HG02970 (cell line): ENCODE data around the gene KNOP1.

ENCODE experiments used
- ATAC-seq: cut with Tn5 transposase; IDR thresholded peaks from one replicate; pipeline ENCODE4 v1.9.1; 2021; ENCODE audit warnings: mild to moderate bottlenecking, moderate library complexity, moderate number of reproducible peaks; ENCODE audit not compliant: unreplicated experiment, low FRiP score

KNOP1 gene

DNA sequence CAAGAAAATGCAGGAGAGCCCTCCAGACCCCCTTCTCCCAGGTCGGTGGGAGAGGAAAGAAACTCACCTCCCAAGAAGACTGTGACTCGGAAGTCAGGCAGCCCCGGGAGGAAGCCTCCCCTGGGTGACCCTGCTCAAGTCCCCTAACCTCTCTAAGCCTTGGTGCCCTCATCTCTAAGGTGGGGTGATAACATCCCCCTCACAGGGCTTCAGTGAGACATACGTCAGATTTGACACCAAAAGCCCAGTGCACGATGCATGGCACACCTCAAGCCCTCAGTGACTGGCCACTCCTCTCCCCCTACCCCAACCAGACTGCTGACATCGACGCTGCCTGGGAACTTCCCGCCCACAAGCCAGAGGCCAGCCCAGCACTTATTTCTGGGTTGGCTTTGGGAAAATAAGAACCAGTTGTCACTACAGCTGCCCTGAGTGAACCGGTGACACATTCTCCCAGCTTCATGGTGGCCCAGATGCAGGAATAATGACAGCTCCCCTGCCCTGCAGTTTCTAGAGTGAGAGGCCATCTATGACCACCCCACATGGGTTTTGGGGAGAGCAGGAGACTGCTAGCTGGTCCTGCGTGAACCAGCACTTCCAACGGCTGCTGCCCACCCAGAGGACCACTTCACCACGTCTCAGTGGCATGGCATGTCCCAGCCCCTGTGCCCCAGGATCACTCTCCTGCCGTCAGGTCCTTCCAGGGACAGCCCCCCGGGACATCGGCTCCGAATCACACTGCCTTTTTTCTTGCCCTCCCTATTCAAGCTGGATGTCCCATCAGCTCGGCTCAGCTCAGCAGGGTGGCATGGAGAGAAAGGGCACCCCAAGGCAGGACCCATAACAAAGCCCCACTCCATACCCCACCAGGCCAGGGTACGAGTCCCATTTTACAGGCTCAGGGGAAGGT lies 9.5 kb downstream of the KNOP1 start:
- no peak for ATAC-seq

DNA sequence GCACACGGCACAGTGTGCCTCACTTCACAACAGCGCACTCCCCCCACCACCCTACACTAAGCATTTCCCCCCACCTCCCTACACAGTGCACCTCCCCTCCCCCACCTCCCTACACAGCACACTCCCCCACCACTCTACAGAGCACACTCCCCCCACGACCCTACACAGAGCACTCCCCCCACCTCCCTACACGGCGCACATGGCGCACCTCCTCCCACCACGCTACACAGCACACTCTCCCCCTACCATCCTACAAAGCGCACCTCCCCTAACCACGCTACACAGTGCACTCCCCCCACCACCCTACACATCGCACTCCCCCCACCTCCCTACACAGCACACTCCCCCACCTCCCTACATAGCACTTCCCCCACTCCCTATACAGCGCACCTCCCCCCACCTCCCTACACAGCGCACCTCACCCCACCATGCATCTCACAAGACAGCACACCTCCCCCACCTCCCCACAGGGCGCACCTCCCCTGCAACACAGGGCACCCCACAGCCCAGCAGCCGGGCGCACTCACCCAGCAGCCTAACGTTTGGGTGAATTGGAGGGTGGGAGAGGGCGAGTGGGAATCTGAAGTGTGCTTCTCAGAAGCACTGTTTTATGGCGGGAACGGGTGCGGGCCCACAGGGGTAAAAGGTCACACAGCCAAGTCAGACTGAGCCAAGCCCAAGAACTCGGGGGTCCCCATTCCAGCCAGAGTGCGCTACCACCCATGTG lies 10.3 kb downstream of the KNOP1 start:
- ATAC-seq, result no peak

DNA sequence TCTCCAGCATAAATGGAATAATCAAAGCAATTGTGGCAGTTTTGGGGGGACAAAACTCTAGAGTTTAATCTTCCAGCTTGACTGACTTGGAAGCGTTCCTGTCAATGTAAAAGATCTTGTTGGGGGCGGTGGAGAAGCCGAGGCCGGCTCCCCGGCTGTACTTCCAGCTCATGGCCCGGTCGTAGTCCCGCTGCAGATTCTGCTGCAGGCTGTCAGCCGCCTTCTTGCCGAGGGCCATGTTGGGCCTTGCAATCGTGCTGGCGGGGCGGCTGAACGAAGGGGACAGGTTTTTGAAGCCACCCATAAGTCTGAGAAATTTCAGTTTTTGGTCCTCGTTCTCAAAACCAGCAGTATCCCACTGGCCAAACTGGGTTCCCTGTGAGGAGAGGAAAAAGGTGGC lies 11.2 kb downstream of the KNOP1 start:
- ATAC-seq, result no peak

DNA sequence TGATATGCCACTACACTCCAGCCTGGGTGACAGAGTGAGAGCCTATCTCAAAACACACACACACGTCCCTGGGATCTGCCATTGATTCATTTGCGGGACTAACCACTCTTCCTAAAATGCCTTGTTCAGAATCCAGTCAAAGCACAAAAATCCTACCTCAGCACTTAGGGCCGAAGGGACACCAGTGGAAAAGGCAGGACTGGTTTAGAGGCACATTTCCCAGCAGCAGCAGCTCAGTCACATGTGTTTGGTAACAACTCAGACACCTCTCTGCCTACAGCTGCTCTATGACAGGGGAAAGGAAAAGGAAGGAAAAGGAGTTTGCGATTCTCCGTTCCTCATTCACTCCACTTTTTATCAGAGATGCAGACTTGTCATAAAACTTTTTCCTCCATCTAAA lies 12.2 kb downstream of the KNOP1 start:
- ATAC-seq, result no peak

DNA sequence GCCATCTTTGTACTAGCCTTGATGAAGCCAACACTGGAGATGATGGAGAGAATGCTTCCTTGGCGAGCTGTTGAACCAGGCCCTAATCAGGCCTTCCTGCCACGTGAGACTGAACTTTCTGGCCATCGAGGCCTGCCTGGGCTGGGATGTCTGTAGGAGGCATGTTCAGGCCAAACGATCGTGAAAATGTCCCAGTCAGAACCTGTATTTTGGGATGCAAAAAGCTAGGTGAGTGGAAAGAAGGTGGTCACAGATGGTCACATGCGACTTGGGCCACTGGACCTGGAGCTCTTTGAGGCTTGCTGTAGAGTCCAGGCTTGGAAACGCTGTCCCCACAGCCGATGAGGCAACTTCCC lies 12.9 kb downstream of the KNOP1 start:
- ATAC-seq, result no peak

DNA sequence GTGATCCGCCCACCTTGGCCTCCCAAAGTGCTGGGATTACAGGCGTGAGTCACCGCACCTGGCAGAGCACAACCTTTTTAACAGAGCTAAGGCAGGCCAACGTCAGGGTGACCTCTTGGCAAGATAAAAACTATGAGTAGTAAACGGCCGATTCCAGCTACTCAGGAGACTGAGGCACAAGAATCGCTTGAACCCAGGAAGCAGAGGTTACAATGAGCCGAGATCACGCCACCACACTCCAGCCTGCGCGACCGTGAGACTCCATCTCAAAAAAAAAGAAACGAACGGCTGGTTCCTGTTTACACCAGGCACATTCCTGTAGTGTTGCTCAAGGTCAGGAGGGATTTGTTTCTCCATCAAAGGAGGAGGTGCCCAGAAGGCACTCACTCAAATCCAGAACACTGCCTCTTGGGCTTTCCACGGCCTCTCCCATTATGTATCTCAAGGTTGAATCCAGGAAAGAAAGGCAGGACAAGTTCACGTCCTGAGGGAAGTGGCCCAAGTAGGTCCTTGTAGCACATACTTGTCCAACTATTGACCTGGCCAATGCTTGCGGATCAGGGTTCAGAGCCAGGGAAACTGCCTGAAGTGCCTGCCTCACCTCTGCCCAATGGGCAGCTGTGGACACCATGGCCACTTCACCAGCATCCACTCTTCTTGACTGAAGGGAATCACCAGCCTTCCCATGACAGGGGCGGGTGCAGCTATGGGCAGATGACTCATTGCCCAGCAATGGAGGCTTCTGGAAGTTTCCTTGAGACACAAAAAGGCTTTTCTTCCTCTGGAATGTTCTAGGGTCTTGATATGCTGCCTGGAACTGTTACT lies 13.5 kb downstream of the KNOP1 start:
- ATAC-seq, result no peak

DNA sequence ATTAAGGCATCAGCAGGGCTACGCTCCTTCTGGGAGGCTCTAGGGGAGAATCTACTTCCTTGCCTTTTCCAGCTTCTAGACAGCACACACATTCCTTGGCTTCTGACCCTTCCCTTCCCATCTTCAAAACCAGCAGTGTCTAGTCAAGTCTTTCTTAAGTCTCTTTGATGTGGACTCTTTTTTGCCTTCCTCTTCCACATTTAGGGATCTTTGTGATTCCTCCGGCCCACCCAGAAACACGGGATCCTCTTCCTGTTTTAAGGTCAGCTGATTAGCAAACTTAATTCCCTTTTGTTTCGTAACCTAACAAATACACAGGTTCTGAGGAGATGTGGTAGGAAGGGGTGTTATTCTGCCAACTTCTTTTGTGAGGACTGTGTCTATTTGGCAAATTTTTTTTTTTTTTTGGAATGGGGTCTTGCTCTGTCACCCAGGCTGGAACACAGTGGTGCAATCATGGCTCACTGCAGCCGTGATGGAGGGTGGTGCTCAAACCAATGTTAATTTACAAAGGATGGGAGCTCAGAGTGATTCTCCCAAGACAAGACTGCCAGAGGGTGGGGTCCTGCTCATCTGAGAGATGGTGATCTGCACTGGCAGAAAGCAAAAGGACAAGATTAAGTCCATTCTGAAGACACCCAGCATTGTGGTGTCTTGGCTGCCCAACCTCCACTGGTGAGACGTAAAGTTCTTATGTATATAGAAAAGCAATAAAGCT lies 14.7 kb downstream of the KNOP1 start:
- no peak for ATAC-seq

DNA sequence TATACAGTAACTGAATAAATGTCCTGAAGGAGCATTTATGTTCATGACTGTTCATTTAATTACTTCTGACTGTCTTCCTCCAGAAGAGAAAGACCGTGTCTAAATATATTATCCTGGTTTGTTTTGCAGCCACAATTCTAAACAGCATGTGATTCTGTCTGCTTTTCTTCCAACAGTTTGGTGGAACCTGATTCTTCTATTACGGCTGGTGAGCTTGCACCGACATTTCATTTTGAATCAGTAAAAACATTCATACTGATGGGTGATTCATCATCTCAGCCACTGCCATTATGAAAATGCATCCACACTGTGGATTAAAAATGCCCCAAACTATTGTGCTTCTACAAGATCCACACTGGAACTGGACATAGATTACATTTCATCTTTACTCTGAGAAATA lies 16.9 kb downstream of the KNOP1 start:
- no peak for ATAC-seq

DNA sequence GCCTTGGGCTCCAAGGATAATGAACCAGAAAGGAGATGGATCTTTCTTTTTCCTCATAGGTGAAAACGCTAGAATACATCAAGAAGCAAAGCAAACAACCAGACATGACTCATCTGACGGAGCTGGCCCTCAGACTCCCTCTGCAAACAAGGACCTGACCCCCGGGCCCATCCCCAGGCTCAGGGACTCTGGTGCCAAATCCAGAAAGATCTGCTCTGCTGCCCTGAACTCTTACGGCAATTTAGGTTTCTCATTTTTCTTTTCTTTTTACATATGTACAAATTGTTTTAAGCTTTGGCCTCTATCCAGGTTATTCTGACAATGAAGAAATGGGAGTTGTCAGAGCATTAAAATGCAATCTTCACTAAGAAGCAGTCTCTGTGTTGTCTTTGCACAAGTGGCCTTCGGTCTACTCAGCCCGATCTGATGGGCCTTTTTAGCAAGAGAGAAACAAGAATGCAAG lies 17.7 kb downstream of the KNOP1 start:
- ATAC-seq, result no peak

DNA sequence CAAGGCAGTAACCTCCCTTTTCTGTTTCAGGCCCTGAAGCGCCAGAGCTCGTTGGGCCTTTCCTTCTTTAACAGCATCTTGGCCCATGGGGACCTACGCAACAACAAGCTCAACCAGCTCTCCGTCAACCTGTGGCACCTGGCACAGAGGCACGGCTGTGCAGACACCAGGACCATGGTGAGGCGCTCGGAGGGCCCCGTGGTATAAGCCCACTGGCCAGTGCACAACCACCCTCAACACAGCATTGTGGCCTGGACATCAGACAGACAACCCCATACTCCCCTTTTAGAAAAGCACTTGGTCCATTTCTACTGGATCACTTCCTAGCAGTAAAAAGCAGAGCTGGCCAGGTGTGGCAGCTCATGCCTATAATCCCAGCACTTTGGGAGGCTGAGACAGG lies 18.6 kb downstream of the KNOP1 start:
- ATAC-seq, result no peak

DNA sequence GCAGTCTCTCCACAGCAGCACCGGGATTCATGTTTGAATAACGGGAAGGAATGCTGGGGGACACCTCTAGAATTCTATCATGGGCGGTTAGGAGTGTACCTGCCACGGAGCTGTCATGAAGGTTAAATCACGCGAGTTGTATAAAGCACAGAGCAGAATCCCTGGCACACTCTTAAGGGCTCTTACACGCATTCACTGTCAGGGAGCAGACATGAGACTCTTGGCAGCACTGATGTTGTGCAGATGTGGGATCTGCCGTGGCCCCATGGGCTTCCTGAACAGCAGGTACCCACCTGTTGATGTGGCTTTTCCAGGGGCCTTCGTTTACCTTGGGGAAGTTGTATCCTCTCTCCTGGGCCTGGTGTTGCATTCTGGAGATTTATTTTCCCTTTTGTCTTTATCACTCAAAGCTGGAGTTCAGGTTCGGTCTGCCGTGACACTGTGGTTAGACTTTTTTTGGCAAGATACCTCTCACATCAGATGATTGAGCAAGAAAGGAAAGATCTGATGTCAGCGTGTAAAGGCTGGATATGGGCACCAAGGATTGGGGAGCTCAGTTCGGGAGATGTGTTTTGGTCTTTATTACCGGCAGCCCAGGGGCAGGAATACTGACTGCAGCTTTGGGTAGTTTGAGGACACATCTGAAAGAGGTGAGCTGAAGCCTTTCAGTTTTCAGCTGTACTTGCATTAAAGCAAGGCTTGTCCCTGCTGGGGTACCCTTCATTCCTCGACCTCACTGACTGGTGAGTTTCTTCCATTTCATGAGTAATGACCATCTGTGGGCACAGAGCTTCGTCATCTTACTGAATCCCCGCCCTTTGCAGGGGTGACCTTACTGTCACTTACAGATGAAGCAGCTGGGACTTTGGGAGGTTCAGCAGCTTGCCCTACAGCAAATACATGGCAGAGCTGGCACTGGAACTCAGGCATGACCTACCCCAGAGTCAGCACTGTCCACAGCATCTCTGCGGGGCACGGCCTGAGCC lies 19.3 kb downstream of the KNOP1 start:
- ATAC-seq, result no peak

DNA sequence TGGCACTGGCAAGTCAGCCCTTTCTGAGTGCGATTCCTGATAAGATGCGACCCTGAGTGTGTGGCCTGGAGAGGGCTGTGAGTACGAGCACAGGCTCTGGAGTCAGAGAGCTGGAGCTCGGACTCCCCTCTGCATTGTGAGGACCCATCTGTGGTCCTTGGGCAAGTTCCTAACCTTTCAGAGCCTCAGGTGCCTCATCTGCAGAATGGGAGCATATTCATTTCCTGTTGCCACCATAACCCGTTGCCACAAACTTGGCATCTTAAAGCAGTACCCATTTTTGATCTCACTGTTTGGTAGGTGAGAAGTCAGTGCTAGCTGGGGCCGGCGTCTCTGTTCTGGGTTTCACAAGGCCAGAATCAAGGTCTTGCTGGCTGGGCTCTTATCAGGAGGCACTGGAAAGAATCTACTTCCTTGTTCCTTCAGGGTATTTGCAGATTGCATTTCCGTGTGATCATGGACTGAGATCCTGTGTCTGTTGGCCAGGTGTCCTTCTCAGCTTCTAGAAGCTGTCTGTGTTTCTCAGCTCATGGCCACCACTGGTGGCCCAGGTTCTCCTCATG lies 20.2 kb downstream of the KNOP1 start:
- ATAC-seq, result no peak

DNA sequence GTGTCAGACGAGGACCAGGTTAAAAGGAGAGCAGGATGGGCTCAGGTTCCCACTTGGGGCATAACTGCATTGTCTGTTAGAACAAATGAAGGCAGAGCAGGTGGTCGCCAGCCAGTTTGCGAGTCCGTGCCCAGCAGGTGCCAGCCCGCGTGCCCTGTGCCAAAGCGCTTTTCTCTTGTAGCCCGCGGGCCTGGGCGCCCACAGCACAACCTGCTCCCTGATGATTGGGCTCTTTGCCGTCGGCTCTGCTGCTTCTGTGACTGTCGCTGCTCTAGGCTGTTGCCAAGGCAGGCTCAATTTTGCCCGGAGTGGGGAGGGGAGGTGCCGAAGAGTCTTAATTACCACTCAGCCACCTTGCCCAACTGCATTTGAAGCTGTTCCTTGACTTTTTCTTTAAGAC lies 21.1 kb downstream of the KNOP1 start:
- ATAC-seq, result no peak

DNA sequence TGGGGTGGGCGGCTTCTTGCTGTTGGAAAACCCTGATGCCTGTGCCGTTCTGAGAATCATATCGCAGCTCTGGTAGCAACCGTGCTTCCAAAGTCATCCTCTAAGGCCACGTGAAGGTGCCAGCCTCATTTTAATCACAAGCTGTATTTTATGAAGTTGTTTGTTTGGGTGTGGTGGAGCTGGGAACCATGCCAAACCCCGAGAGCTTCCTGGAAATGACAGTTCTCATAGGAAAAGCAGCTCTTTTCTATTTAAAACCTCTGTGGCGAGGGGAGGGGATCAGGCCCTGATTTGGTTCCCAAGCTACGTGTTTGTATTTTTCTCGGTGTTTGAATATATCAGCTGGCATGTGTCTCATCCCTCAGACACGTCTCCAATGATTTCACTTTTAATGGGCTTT lies 21.7 kb downstream of the KNOP1 start:
- no peak for ATAC-seq

DNA sequence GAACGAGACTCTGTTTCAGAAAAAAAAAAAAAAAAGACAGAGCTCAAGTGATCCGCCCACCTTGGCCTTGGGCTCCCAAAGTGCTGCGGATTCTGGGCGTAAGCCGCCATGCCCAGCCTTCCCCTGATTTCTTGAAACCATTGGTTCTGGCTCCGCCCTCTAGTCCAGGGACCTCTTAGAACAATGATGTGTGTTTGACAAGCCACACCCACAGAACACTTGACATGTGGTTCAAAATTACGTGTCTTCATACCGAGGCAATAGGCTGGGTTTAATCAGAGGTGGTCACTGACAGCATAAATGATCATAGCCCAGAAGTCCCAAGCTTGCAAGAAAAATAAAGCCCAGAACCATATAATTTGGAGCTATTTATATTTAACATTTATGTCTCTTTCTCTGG lies 23.0 kb downstream of the KNOP1 start:
- ATAC-seq, result no peak

DNA sequence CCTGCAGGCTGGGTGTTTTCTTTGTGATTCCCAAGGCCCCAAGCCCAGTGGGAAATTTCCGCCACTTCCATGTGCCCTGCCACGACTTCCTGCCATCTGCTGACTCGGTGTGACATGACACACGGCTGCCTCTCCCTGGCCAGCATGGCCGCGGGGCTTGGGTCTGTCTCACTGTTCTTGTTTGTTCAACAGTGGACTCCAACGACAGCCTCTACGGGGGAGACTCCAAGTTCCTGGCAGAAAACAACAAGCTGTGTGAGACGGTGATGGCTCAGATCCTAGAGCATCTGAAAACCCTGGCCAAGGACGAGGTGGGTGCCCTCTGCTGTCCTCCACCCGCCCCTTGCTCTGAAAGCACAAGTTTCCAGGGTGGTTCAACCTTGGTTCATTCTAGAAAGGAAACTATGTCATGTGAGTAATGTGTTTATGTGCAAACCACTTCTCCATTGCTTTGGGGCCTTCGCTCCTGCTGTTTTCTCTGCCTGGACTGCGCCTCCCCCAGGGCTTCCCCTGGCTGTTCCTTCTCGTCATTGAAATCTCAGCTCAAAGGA lies 26.8 kb downstream of the KNOP1 start:
- ATAC-seq, result no peak

DNA sequence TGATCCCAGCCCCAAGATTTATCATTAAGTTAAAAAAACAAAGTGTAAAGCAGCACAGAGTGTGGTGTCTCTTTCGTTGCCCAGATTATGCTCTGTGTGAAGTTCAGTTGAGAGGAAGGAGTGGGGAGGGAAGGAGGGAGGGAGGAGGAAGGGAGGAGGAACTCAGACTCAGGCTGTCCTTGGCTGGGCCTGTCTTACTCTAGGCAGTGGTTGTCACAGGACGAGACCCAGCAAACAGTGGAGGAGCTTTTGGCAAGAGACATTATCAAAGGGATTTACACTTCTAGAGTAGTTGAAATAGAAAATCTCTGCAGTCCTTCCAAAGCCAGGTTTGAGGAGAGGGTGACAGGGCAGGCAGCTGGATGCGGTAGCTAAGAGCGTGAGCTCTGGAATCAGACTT lies 27.8 kb downstream of the KNOP1 start:
- ATAC-seq, result no peak

DNA sequence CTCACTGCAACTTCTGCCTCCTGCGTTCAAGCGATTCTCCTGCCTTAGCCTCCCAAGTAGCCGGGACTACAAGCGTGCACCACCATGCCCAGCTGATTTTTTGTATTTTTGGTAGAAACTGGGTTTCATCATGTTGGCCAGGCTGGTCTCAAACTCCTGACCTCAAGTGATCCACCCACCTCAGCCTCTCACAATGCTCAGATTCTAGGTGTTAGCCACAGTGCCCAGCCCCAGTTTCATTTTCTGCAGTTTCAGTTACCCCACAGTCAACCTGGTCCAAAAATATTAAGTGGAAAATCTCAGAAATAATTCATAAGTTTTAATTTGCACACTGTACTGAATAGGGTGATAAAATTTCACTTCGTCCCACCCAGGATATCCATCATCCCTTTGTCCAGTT lies 28.7 kb downstream of the KNOP1 start:
- no peak for ATAC-seq
